Mesodermal cell (in vitro differentiated cells): ENCODE measurements around the gene SYCP2L.

Experiments
- H3K27ac ChIP-seq: 2 replicates; pipeline ENCODE4 v1.7.0; 2013; ENCODE audit warnings: mild to moderate bottlenecking, low read depth, low read length, moderate library complexity; ENCODE audit not compliant: severe bottlenecking
- H3K36me3 ChIP-seq: 2 replicates; pipeline ENCODE4 v1.7.1; 2013; ENCODE audit warnings: mild to moderate bottlenecking, low read length, moderate library complexity; ENCODE audit not compliant: control insufficient read depth, insufficient read depth
- H3K4me1 ChIP-seq: one replicate; pipeline ENCODE4 v1.7.1; 2013; ENCODE audit warnings: mild to moderate bottlenecking, low read length; ENCODE audit not compliant: insufficient read depth, control insufficient read depth, poor library complexity, severe bottlenecking
- H3K4me3 ChIP-seq: 2 replicates; pipeline ENCODE4 v1.7.0; 2013; ENCODE audit warnings: low read length, control low read depth, mild to moderate bottlenecking; ENCODE audit not compliant: insufficient read depth, poor library complexity, severe bottlenecking; ENCODE audit errors: extremely low read depth
- H3K9me3 ChIP-seq: 2 replicates; pipeline ENCODE4 v1.7.1; 2013; ENCODE audit warnings: mild to moderate bottlenecking, low read length, moderate library complexity; ENCODE audit not compliant: control insufficient read depth
- WGBS, 2 experiments: methylation state at CpG; one replicate each; pipeline ENCODE4 v1.1.5; 2013; ENCODE audit warnings: missing lambda C conversion rate in 2 of 2; ENCODE audit not compliant: insufficient coverage in 2 of 2; 5-methylcytosine and 5-hydroxymethylcytosine counted together

The SYCP2L gene

GRCh38 chr6:10956776-10957175 is 69.9 kb downstream of the SYCP2L start:
- Histone ChIP-seq H3K27ac (no peak overlapping the region), H3K4me3 (no peak overlapping the region), H3K9me3 (no peaks in the 10 kb centered on the region), H3K4me1 (peaks cover 7% of the 10 kb centered on the region), H3K36me3 (no peaks in the 10 kb centered on the region)

- WGBS, 2 experiments = 87 to 96% methylated on average over 3 to 5 of the region's 6 CpGs
- no peaks in the 10 kb centered on the region for H3K36me3 ChIP-seq
- no peaks in the 10 kb centered on the region for H3K9me3 ChIP-seq
- H3K4me3 ChIP-seq = no peak overlapping the region
- H3K27ac ChIP-seq = no peak overlapping the region
- no peaks in the 10 kb centered on the region for H3K4me1 ChIP-seq
Measured at GRCh38 chr6:10957414-10957886, 70.6 kb downstream of the SYCP2L start.

GRCh38 chr6:10960171-10960570 is 73.3 kb downstream of the SYCP2L start:
- WGBS, 2 experiments = 63 to 83% methylated on average over 1 of the region's 2 CpGs
- no peaks in the 10 kb centered on the region for H3K4me1 ChIP-seq
- no peaks in the 10 kb centered on the region for H3K9me3 ChIP-seq
- H3K27ac ChIP-seq = no peak overlapping the region
- H3K4me3 ChIP-seq = no peak overlapping the region
- H3K36me3 ChIP-seq = no peaks in the 10 kb centered on the region

- Histone ChIP-seq H3K4me1 (no peaks in the 10 kb centered on the region), H3K9me3 (peaks cover 14% of the 10 kb centered on the region), H3K4me3 (no peak overlapping the region), H3K27ac (no peak overlapping the region), H3K36me3 (no peaks in the 10 kb centered on the region)
- WGBS, 2 experiments = no CpG with 5 or more reads among the region's 3 CpGs
Measured at GRCh38 chr6:10961837-10962236, 75.0 kb downstream of the SYCP2L start.

GRCh38 chr6:10962673-10963072 is 75.8 kb downstream of the SYCP2L start:
- Histone ChIP-seq H3K36me3 (no peaks in the 10 kb centered on the region), H3K27ac (no peak overlapping the region), H3K4me3 (no peak overlapping the region), H3K9me3 (peaks cover 14% of the 10 kb centered on the region), H3K4me1 (no peaks in the 10 kb centered on the region)
- WGBS, 2 experiments = 80% methylated on average over 1 of the region's 1 CpG; no CpG with 5 or more reads in 1 of the 2 experiments

- Histone ChIP-seq H3K4me3 (no peak overlapping the region), H3K4me1 (no peaks in the 10 kb centered on the region), H3K36me3 (no peaks in the 10 kb centered on the region), H3K9me3 (peaks cover 14% of the 10 kb centered on the region), H3K27ac (no peak overlapping the region)
- 33 to 40% methylated on average over 1 of the region's 2 CpGs for WGBS, 2 experiments
Measured at GRCh38 chr6:10963113-10963512, 76.3 kb downstream of the SYCP2L start.

- H3K4me1 ChIP-seq = no peaks in the 10 kb centered on the region
- WGBS, 2 experiments = 71 to 89% methylated on average over 1 of the region's 1 CpG
- H3K27ac ChIP-seq = no peak overlapping the region
- H3K36me3 ChIP-seq = no peaks in the 10 kb centered on the region
- no peak overlapping the region for H3K4me3 ChIP-seq
- H3K9me3 ChIP-seq = peaks cover 19% of the 10 kb centered on the region
Measured at GRCh38 chr6:10964684-10965083, 77.8 kb downstream of the SYCP2L start.

- Histone ChIP-seq H3K4me1 (no peaks in the 10 kb centered on the region), H3K27ac (no peak overlapping the region), H3K4me3 (no peak overlapping the region), H3K36me3 (no peaks in the 10 kb centered on the region), H3K9me3 (peaks cover 19% of the 10 kb centered on the region)
- WGBS, 2 experiments = 86% methylated on average over 1 of the region's 2 CpGs; no CpG with 5 or more reads in 1 of the 2 experiments
Measured at GRCh38 chr6:10968776-10969175, 81.9 kb downstream of the SYCP2L start.

GRCh38 chr6:10970731-10971130 is 83.9 kb downstream of the SYCP2L start:
- H3K27ac ChIP-seq = no peak overlapping the region
- no peak overlapping the region for H3K4me3 ChIP-seq
- peaks cover 15% of the 10 kb centered on the region for H3K9me3 ChIP-seq
- H3K36me3 ChIP-seq = no peaks in the 10 kb centered on the region
- no peaks in the 10 kb centered on the region for H3K4me1 ChIP-seq
- WGBS, 2 experiments = 90 to 93% methylated on average over 3 of the region's 3 CpGs

GRCh38 chr6:10972196-10972595 is 85.3 kb downstream of the SYCP2L start:
- Histone ChIP-seq H3K27ac (no peak overlapping the region), H3K9me3 (peaks cover 5% of the 10 kb centered on the region), H3K36me3 (no peaks in the 10 kb centered on the region), H3K4me1 (no peaks in the 10 kb centered on the region), H3K4me3 (no peak overlapping the region)
- 95 to 100% methylated on average over 1 to 2 of the region's 3 CpGs for WGBS, 2 experiments

GRCh38 chr6:10976571-10976970 is 89.7 kb downstream of the SYCP2L start:
- Histone ChIP-seq H3K9me3 (no peaks in the 10 kb centered on the region), H3K36me3 (no peaks in the 10 kb centered on the region), H3K27ac (no peak overlapping the region), H3K4me3 (no peak overlapping the region), H3K4me1 (no peaks in the 10 kb centered on the region)
- WGBS, 2 experiments = 88 to 93% methylated on average over 5 of the region's 6 CpGs
